ENCODE results near the gene ZNF296. TPM values are rescaled to one million over a fixed set of nuclear protein-coding genes. Genes with fewer than 3 reads are reported as not detected.
"Not testable (repeated sequence)": the region's sequence is repeated elsewhere in the genome, so short reads cannot be mapped to it uniquely, and the experiment has no call there.

ZNF296 gene
- total RNA-seq, 1 experiment from 2014 or later, result 3.7 TPM

- Histone ChIP-seq H2AFZ (no peak overlapping the region), H3K9me2 (ENCODE audit: insufficient read depth) (no peaks in the 10 kb centered on the region), H3K79me2 (ENCODE audit: low read depth) (peaks cover 74% of the 10 kb centered on the region), H3K27ac (no peak overlapping the region), H3K9me3 (ENCODE audit: insufficient read depth, low read depth) (no peaks in the 10 kb centered on the region), H3K4me3 (no peak overlapping the region), H3K27me3 (ENCODE audit: insufficient read depth, low read depth) (no peaks in the 10 kb centered on the region), H3K36me3 (ENCODE audit: low read depth) (no peaks in the 10 kb centered on the region), H3K4me2 (no peak overlapping the region), H3F3A (ENCODE audit: insufficient read depth, low read depth) (peaks cover 28% of the 10 kb centered on the region), H3K4me1 (replicated peaks; ENCODE audit: insufficient read depth) (peaks cover 37% of the 10 kb centered on the region), H4K20me1 (ENCODE audit: insufficient read depth) (peaks cover 60% of the 10 kb centered on the region)
- no TSS peak for BruUV-seq (replicated peaks)
- POLR2A ChIA-PET (ENCODE audit: unreplicated experiment), result no interaction called here
- TF ChIP-seq EZH2 (IDR thresholded peaks at IDR 0.05; ENCODE audit: low read depth) (no peak), CTCF (conservative IDR thresholded peaks at IDR 0.05) (no peak)
- intact Hi-C loops (cut with micrococcal nuclease; ENCODE audit: unreplicated experiment), result no loop called here
- CTCF ChIA-PET, result no interaction called here
- no peak for DNase-seq
Observed at GRCh38 chr19:45119582-45119981, 43.3 kb upstream of the ZNF296 start.

GRCh38 chr19:45118591-45119355 is 42.5 kb upstream of the ZNF296 start:
- CTCF ChIA-PET; H3K4me2 ChIP-seq; H3K36me3 ChIP-seq (ENCODE audit: low read depth); intact Hi-C loops (cut with micrococcal nuclease; ENCODE audit: unreplicated experiment); H3K27me3 ChIP-seq (ENCODE audit: insufficient read depth, low read depth); H2AFZ ChIP-seq; DNase-seq; POLR2A ChIA-PET (ENCODE audit: unreplicated experiment); H3K4me3 ChIP-seq; H3K9me3 ChIP-seq (ENCODE audit: insufficient read depth, low read depth); H3K9me2 ChIP-seq (ENCODE audit: insufficient read depth); BruUV-seq (replicated peaks); H3K27ac ChIP-seq: not testable (repeated sequence)
- H3F3A ChIP-seq (ENCODE audit: insufficient read depth, low read depth), result peaks cover 20% of the 10 kb centered on the region
- H4K20me1 ChIP-seq (ENCODE audit: insufficient read depth), result peaks cover 60% of the 10 kb centered on the region
- peaks cover 37% of the 10 kb centered on the region for H3K4me1 ChIP-seq (replicated peaks; ENCODE audit: insufficient read depth)
- H3K79me2 ChIP-seq (ENCODE audit: low read depth), result peaks cover 74% of the 10 kb centered on the region

GRCh38 chr19:45118106-45118505 is 41.8 kb upstream of the ZNF296 start:
- intact Hi-C loops (cut with micrococcal nuclease; ENCODE audit: unreplicated experiment), result no loop called here
- no peaks in the 10 kb centered on the region for H3K9me2 ChIP-seq (ENCODE audit: insufficient read depth)
- POLR2A ChIA-PET (ENCODE audit: unreplicated experiment), result no interaction called here
- no peak overlapping the region for H2AFZ ChIP-seq
- CTCF ChIA-PET, result no interaction called here
- no peak overlapping the region for H3K27ac ChIP-seq
- peaks cover 37% of the 10 kb centered on the region for H3K4me1 ChIP-seq (replicated peaks; ENCODE audit: insufficient read depth)
- TF ChIP-seq EZH2 (IDR thresholded peaks at IDR 0.05; ENCODE audit: low read depth), result no peak
- no peak for TF ChIP-seq CTCF (conservative IDR thresholded peaks at IDR 0.05)
- no peak for DNase-seq
- no peak overlapping the region for H3K4me3 ChIP-seq
- peaks cover 13% of the 10 kb centered on the region for H3F3A ChIP-seq (ENCODE audit: insufficient read depth, low read depth)
- no peaks in the 10 kb centered on the region for H3K27me3 ChIP-seq (ENCODE audit: insufficient read depth, low read depth)
- H4K20me1 ChIP-seq (ENCODE audit: insufficient read depth), result peaks cover 63% of the 10 kb centered on the region
- H3K36me3 ChIP-seq (ENCODE audit: low read depth), result no peaks in the 10 kb centered on the region
- no peaks in the 10 kb centered on the region for H3K9me3 ChIP-seq (ENCODE audit: insufficient read depth, low read depth)
- no peak overlapping the region for H3K4me2 ChIP-seq
- H3K79me2 ChIP-seq (ENCODE audit: low read depth), result peaks cover 80% of the 10 kb centered on the region
- no TSS peak for BruUV-seq (replicated peaks)

- POLR2A ChIA-PET (ENCODE audit: unreplicated experiment), result no interaction called here
- H3K4me1 ChIP-seq (replicated peaks; ENCODE audit: insufficient read depth), result peaks cover 37% of the 10 kb centered on the region
- no peak overlapping the region for H2AFZ ChIP-seq
- no TSS peak for BruUV-seq (replicated peaks)
- no peaks in the 10 kb centered on the region for H3K27me3 ChIP-seq (ENCODE audit: insufficient read depth, low read depth)
- H3F3A ChIP-seq (ENCODE audit: insufficient read depth, low read depth), result peaks cover 9% of the 10 kb centered on the region
- H3K9me2 ChIP-seq (ENCODE audit: insufficient read depth), result no peaks in the 10 kb centered on the region
- no peak overlapping the region for H3K4me2 ChIP-seq
- H3K27ac ChIP-seq, result no peak overlapping the region
- no peak for TF ChIP-seq EZH2 (IDR thresholded peaks at IDR 0.05; ENCODE audit: low read depth)
- no peak for TF ChIP-seq CTCF (conservative IDR thresholded peaks at IDR 0.05)
- H3K36me3 ChIP-seq (ENCODE audit: low read depth), result no peaks in the 10 kb centered on the region
- no peaks in the 10 kb centered on the region for H3K9me3 ChIP-seq (ENCODE audit: insufficient read depth, low read depth)
- H3K79me2 ChIP-seq (ENCODE audit: low read depth), result peaks cover 84% of the 10 kb centered on the region
- H4K20me1 ChIP-seq (ENCODE audit: insufficient read depth), result peaks cover 63% of the 10 kb centered on the region
- intact Hi-C loops (cut with micrococcal nuclease; ENCODE audit: unreplicated experiment), result no loop called here
- DNase-seq, result no peak
- CTCF ChIA-PET, result no interaction called here
- no peak overlapping the region for H3K4me3 ChIP-seq
Observed at GRCh38 chr19:45117671-45118070, 41.4 kb upstream of the ZNF296 start.

All from PC-9 (cell line).